MM.1S (cell line): ENCODE measurements around the gene GIT1.

Experiments used
- DNase-seq: peaks from one replicate; pipeline ENCODE4 v3.0.0-alpha.2; 2015
- H2AFZ ChIP-seq: fragments of 300-600 bp; sonication (generic); 2 replicates; pipeline ENCODE4 v1.6.0; 2016; ENCODE audit warnings: antibody characterized with exemption, low read length
- H3F3A ChIP-seq: fragments of 300-600 bp; sonication (generic); 2 replicates; pipeline ENCODE4 v1.6.1; 2016; ENCODE audit warnings: mild to moderate bottlenecking, antibody characterized with exemption, low read length, moderate library complexity, mixed read lengths; ENCODE audit not compliant: insufficient read depth
- H3K27ac ChIP-seq: fragments of 300-600 bp; sonication (generic); 2 replicates; pipeline ENCODE4 v1.5.1; 2016; ENCODE audit warnings: mild to moderate bottlenecking, low read length
- H3K27me3 ChIP-seq: fragments of 300-600 bp; sonication (generic); replicated peaks from 2 replicates; pipeline ENCODE4 v1.6.0; 2016; ENCODE audit warnings: low read length; ENCODE audit not compliant: insufficient read depth
- H3K36me3 ChIP-seq: fragments of 300-600 bp; sonication (generic); replicated peaks from 2 replicates; pipeline ENCODE4 v1.6.1; 2016; ENCODE audit warnings: mild to moderate bottlenecking, low read length, mixed read lengths; ENCODE audit not compliant: insufficient read depth
- H3K4me1 ChIP-seq: fragments of 300-600 bp; sonication (generic); 2 replicates; pipeline ENCODE4 v1.6.1; 2016; ENCODE audit warnings: low read length, mixed read lengths
- H3K4me2 ChIP-seq: fragments of 300-600 bp; sonication (generic); 2 replicates; pipeline ENCODE4 v1.6.0; 2016; ENCODE audit warnings: low read depth, low read length
- H3K4me3 ChIP-seq: fragments of 300-600 bp; sonication (generic); 2 replicates; pipeline ENCODE4 v1.5.1; 2016; ENCODE audit warnings: low read length, mixed read lengths
- H3K79me2 ChIP-seq: fragments of 300-600 bp; sonication (generic); 2 replicates; pipeline ENCODE4 v1.6.1; 2016; ENCODE audit warnings: mixed run types, low read length, mixed read lengths
- H3K9ac ChIP-seq: fragments of 300-600 bp; sonication (generic); 2 replicates; pipeline ENCODE4 v1.6.1; 2016; ENCODE audit warnings: low read length, mixed read lengths
- H3K9me2 ChIP-seq: fragments of 300-600 bp; sonication (generic); replicated peaks from 2 replicates; pipeline ENCODE4 v1.6.1; 2016; ENCODE audit warnings: mild to moderate bottlenecking, low read length, mixed read lengths; ENCODE audit not compliant: insufficient read depth
- H3K9me3 ChIP-seq: fragments of 300-600 bp; sonication (generic); replicated peaks from 2 replicates; pipeline ENCODE4 v1.6.1; 2016; ENCODE audit warnings: mild to moderate bottlenecking, low read length, mixed read lengths; ENCODE audit not compliant: insufficient read depth
- H4K20me1 ChIP-seq: fragments of 300-600 bp; sonication (generic); 2 replicates; pipeline ENCODE4 v1.6.1; 2016; ENCODE audit warnings: mild to moderate bottlenecking, low read length, moderate library complexity, mixed read lengths; ENCODE audit not compliant: insufficient read depth
- EZH2 ChIP-seq: fragments of 300-600 bp; sonication (generic); optimal IDR thresholded peaks from 2 replicates; pipeline ENCODE3; 2017; ENCODE audit warnings: low read depth, mild to moderate bottlenecking, antibody characterized with exemption, low read length, mixed read lengths
- EZH2phosphoT487 ChIP-seq: fragments of 300-600 bp; sonication (generic); IDR thresholded peaks from 2 replicates; pipeline ENCODE4 v1.6.1; 2018; ENCODE audit warnings: antibody characterized with exemption, low read length
- TF ChIP-seq, protein P1 (sequence below): fragments of 300-600 bp; sonication (generic); IDR thresholded peaks from 2 replicates; pipeline ENCODE4 v1.5.1; 2016; ENCODE audit warnings: antibody characterized with exemption, low read length, mixed read lengths

The GIT1 gene

GRCh38 chr17:29582254-29582765, 7.1 kb downstream of the GIT1 start:
- TF ChIP-seq, protein P1, sequence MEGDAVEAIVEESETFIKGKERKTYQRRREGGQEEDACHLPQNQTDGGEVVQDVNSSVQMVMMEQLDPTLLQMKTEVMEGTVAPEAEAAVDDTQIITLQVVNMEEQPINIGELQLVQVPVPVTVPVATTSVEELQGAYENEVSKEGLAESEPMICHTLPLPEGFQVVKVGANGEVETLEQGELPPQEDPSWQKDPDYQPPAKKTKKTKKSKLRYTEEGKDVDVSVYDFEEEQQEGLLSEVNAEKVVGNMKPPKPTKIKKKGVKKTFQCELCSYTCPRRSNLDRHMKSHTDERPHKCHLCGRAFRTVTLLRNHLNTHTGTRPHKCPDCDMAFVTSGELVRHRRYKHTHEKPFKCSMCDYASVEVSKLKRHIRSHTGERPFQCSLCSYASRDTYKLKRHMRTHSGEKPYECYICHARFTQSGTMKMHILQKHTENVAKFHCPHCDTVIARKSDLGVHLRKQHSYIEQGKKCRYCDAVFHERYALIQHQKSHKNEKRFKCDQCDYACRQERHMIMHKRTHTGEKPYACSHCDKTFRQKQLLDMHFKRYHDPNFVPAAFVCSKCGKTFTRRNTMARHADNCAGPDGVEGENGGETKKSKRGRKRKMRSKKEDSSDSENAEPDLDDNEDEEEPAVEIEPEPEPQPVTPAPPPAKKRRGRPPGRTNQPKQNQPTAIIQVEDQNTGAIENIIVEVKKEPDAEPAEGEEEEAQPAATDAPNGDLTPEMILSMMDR, result no peak
- no peak for TF ChIP-seq EZH2
- TF ChIP-seq EZH2phosphoT487, result no peak
- H3K27me3 ChIP-seq, result no peaks in the 10 kb centered on the region
- peaks cover 8% of the 10 kb centered on the region; the same call in 1 of the 2 replicates for H3K4me1 ChIP-seq
- no peaks in the 10 kb centered on the region for H3K9me2 ChIP-seq
- H3F3A ChIP-seq, result no peaks in the 10 kb centered on the region
- H3K4me2 ChIP-seq, result no peak overlapping the region
- no peak overlapping the region for H3K9ac ChIP-seq
- no peaks in the 10 kb centered on the region for H3K36me3 ChIP-seq
- no peak overlapping the region for H3K4me3 ChIP-seq
- H4K20me1 ChIP-seq, result no peaks in the 10 kb centered on the region
- no peak overlapping the region for H3K27ac ChIP-seq
- no peaks in the 10 kb centered on the region for H3K9me3 ChIP-seq
- no peak for DNase-seq
- H3K79me2 ChIP-seq, result peaks cover 41% of the 10 kb centered on the region
- H2AFZ ChIP-seq, result no peak overlapping the region

DNA sequence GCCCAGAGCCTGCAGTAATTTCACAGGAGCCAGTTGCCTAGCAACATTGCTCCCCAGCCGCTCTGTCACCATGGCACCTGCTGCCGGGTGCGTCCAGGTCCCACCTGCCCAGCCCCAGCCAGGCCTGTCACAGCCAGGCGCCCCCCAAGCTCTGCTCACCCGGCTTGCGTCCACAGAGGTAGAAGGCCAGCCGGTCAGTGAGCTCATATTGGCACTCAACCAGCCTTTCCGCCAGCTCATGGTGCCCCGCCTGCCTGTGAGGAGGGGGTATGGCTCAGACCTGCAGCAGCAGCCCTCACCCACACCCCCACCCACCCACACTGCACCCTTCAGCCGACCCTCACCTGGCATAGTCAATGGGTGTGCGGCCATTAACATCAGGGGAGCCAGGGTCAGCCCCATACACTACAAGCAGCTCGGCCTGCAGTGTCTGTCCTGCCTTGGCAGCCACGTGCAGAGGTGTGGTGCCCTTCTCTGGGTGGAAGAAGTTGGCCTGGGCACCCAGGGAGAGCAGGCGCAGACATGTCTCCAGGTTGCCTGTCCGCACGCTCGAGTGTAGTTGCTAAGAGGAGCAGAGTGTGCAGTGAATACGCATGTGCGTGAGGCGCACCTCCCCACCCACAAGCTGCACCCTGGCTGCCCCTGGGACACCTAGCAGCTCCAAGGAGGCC, 7.7 kb downstream of the GIT1 start:
- Histone ChIP-seq H3F3A (no peaks in the 10 kb centered on the region), H3K79me2 (peaks cover 35% of the 10 kb centered on the region), H2AFZ (no peak overlapping the region), H3K4me2 (no peak overlapping the region), H3K9me3 (no peaks in the 10 kb centered on the region), H3K36me3 (no peaks in the 10 kb centered on the region), H3K27me3 (no peaks in the 10 kb centered on the region), H3K4me3 (no peak overlapping the region), H3K9me2 (no peaks in the 10 kb centered on the region), H3K4me1 (peaks cover 8% of the 10 kb centered on the region; the same call in 1 of the 2 replicates), H3K27ac (no peak overlapping the region), H3K9ac (no peak overlapping the region), H4K20me1 (no peaks in the 10 kb centered on the region)
- TF ChIP-seq EZH2phosphoT487, result no peak
- TF ChIP-seq EZH2, result no peak
- TF ChIP-seq, protein P1, result no peak
- DNase-seq, result no peak

- Histone ChIP-seq H3K9me2 (no peaks in the 10 kb centered on the region), H3K4me3 (no peak overlapping the region), H3K36me3 (no peaks in the 10 kb centered on the region), H3K9me3 (no peaks in the 10 kb centered on the region), H2AFZ (no peak overlapping the region), H4K20me1 (no peaks in the 10 kb centered on the region), H3F3A (no peaks in the 10 kb centered on the region), H3K9ac (no peak overlapping the region), H3K79me2 (peaks cover 19% of the 10 kb centered on the region), H3K27me3 (no peaks in the 10 kb centered on the region), H3K27ac (no peak overlapping the region), H3K4me2 (no peak overlapping the region), H3K4me1 (peaks cover 8% of the 10 kb centered on the region; the same call in 1 of the 2 replicates)
- TF ChIP-seq EZH2, result no peak
- TF ChIP-seq, protein P1, result peak; percentile 94
- DNase-seq, result peak; percentile 91
Observed at GRCh38 chr17:29579866-29580771, 9.3 kb downstream of the GIT1 start.
